B cell (primary cell): ENCODE data around the gene LRRC4C.

Source experiments
- CTCF ChIP-seq: fragments of 200-600 bp; IDR thresholded peaks from one replicate; pipeline ENCODE4 v1.8.0; 2022; ENCODE audit warnings: antibody characterized with exemption, mild to moderate bottlenecking
- EZH2 ChIP-seq: IDR thresholded peaks from 2 replicates; pipeline ENCODE4 v1.6.1; 2012; ENCODE audit warnings: borderline replicate concordance, low read depth, mild to moderate bottlenecking, moderate library complexity, low read length; ENCODE audit not compliant: insufficient read depth, poor library complexity, severe bottlenecking

GRCh38 chr11:40732132-40732531 is 727.3 kb downstream of the LRRC4C start:
- TF ChIP-seq CTCF, result no peak
- no peak for TF ChIP-seq EZH2
